Measurements from ENCODE around the gene HID1. TPM values are rescaled to one million over a fixed set of nuclear protein-coding genes. Genes with fewer than 3 reads are reported as not detected.

Gene HID1
- total RNA-seq (2022; extraction: Qiagen RNA extraction), result 6.0 to 9.9 TPM (median 9.0 TPM) in 5 replicates

GRCh38 chr17:74972107-74972972 lies at the start of gene HID1:
TSS of gene HID1 (minus strand) at chr17:74972759. CDS start at chr17:74972656, 103 bp downstream.

GRCh38 chr17:75012346-75013091 lies 40.0 kb upstream of the HID1 start, which contains the start of gene MRPL58:
TSS of gene MRPL58 (plus strand) at chr17:75012670. CDS start at chr17:75012687, 17 bp downstream.

GRCh38 chr17:74987418-74987908 lies 14.9 kb upstream of the HID1 start, which contains the start of gene CDR2L:
TSS of gene CDR2L (plus strand) at chr17:74987632. CDS start at chr17:74988044, 412 bp downstream.

GRCh38 chr17:74935585-74936469 lies 36.7 kb downstream of the HID1 start, which contains the start of gene OTOP3:
TSS of gene OTOP3 (plus strand) at chr17:74935898. CDS start at chr17:74935922, 24 bp downstream.

GRCh38 chr17:74924250-74924948 lies 48.2 kb downstream of the HID1 start, which contains the start of gene OTOP2:
TSS of gene OTOP2 (plus strand) at chr17:74924273. CDS start at chr17:74924633, 360 bp downstream.

GRCh38 chr17:74922694-74923537 lies 49.6 kb downstream of the HID1 start, which contains the start of gene USH1G:
TSS of gene USH1G (minus strand) at chr17:74923255. CDS start at chr17:74923073, 182 bp downstream.

Other genes with a start within 250 kb of the HID1 start
- gene RAB37, start 235.5 kb downstream of the HID1 start, total RNA-seq (2022; extraction: Qiagen RNA extraction), result 0.87 to 1.7 TPM (median 1.2 TPM) in 5 replicates
- 35.3 to 45.9 TPM (median 44.4 TPM) in 5 replicates for gene NHERF1, start 224.1 kb downstream of the HID1 start, total RNA-seq (2022; extraction: Qiagen RNA extraction)
- 52.9 to 62.5 TPM (median 57.2 TPM) in 5 replicates for gene NAT9, start 196.4 kb downstream of the HID1 start, total RNA-seq (2022; extraction: Qiagen RNA extraction)
- gene GRIN2C, start 112.9 kb downstream of the HID1 start, total RNA-seq (2022; extraction: Qiagen RNA extraction), result 0.07 to 0.61 TPM (median 0.24 TPM) in 5 replicates
- gene FDXR, start 99.8 kb downstream of the HID1 start, total RNA-seq (2022; extraction: Qiagen RNA extraction), result 48.6 to 77.1 TPM (median 65.5 TPM) in 5 replicates
- 0.06 to 0.12 TPM in 2 of 5 replicates, not detected in the others for gene FADS6, start 79.1 kb downstream of the HID1 start, total RNA-seq (2022; extraction: Qiagen RNA extraction)
- gene USH1G, start 49.5 kb downstream of the HID1 start, total RNA-seq (2022; extraction: Qiagen RNA extraction), result 0.03 to 0.11 TPM (median 0.08 TPM) in 5 replicates
- gene OTOP2, start 48.5 kb downstream of the HID1 start, total RNA-seq (2022; extraction: Qiagen RNA extraction), result 0.05 to 0.08 TPM (median 0.05 TPM) in 4 of 5 replicates, not detected in the other
- 0.05 TPM in 1 of 5 replicates, not detected in the others for gene OTOP3, start 36.9 kb downstream of the HID1 start, total RNA-seq (2022; extraction: Qiagen RNA extraction)
- 37.1 to 57.1 TPM (median 52.4 TPM) in 5 replicates for gene CDR2L, start 14.9 kb upstream of the HID1 start, total RNA-seq (2022; extraction: Qiagen RNA extraction)
- 76.4 to 81.8 TPM (median 77.9 TPM) in 5 replicates for gene MRPL58, start 39.9 kb upstream of the HID1 start, total RNA-seq (2022; extraction: Qiagen RNA extraction)
- gene ATP5PD, start 74.2 kb upstream of the HID1 start, total RNA-seq (2022; extraction: Qiagen RNA extraction), result 451 to 583 TPM (median 485 TPM) in 5 replicates
- 27.7 to 31.5 TPM (median 29.5 TPM) in 5 replicates for gene KCTD2, start 74.5 kb upstream of the HID1 start, total RNA-seq (2022; extraction: Qiagen RNA extraction)
- 18.6 to 35.9 TPM (median 32.2 TPM) in 5 replicates for gene SLC16A5, start 115.2 kb upstream of the HID1 start, total RNA-seq (2022; extraction: Qiagen RNA extraction)
- gene ARMC7, start 137.2 kb upstream of the HID1 start, total RNA-seq (2022; extraction: Qiagen RNA extraction), result 17.3 to 22.0 TPM (median 18.5 TPM) in 5 replicates
- gene NT5C, start 159.0 kb upstream of the HID1 start, total RNA-seq (2022; extraction: Qiagen RNA extraction), result 73.4 to 135 TPM (median 133 TPM) in 5 replicates
- 762 to 868 TPM (median 811 TPM) in 5 replicates for gene JPT1, start 181.8 kb upstream of the HID1 start, total RNA-seq (2022; extraction: Qiagen RNA extraction)
- gene SUMO2, start 210.2 kb upstream of the HID1 start, total RNA-seq (2022; extraction: Qiagen RNA extraction), result 366 to 386 TPM (median 369 TPM) in 5 replicates
- 91.8 to 113 TPM (median 102 TPM) in 5 replicates for gene NUP85, start 232.9 kb upstream of the HID1 start, total RNA-seq (2022; extraction: Qiagen RNA extraction)